CD4-positive, alpha-beta T cell treated with Interleukin-4 for 4 hours (primary cell): Measurements from ENCODE around the gene CPED1.
"Not testable (repeated sequence)": the region's sequence is repeated elsewhere in the genome, so short reads cannot be mapped to it uniquely, and the experiment has no call there.

Source experiments
- DNase-seq: peaks from one replicate; pipeline ENCODE4 v3.0.0-alpha.2; 2020

Gene CPED1

DNA sequence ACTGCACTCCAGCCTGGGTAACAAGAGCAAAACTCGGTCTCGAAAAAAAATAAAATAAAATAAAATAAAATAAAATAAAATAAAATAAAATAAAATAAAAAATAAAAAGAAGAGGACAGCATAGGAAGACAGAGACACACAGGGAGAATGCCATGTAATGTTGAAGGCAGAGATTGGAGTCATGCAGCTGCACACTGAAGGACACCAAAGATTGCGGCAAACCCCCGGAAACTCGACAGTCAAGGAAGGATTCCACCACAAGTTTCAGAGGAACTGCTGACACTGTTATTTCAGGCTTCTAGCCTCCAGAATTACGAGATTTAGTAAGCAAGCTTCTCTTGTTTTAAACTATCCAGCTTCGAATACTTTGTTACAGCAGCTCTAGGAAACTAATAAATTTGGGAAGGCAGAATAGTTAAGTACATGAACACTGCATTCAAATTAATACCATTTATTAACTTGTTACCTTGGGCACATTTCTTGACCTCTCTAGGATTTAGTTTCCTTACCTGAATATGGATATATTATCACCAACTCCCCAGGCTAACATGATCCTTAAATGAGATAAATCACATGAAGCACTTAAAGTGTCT, 9.5 kb downstream of the CPED1 start:
- DNase-seq, result no peak

DNA sequence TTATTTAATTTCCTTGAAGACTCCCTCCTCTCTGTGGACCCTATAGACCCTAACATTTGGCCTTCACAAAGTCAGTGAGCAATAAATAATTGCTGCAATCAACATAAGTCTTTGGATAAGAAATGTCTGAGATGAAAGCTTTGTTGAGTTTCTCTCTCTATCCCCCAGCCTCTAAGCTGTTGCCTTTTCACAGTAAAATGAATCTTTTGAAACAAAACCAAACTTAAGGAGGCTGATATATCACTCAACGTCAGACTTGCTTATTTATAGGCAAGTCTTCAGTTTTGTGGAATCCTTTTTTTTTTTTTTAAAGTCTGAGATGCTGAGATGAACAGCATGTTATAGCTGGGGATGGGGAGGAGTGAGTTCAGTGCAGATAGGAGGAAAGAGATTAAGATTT, 10.0 kb downstream of the CPED1 start:
- DNase-seq, result no peak

DNA sequence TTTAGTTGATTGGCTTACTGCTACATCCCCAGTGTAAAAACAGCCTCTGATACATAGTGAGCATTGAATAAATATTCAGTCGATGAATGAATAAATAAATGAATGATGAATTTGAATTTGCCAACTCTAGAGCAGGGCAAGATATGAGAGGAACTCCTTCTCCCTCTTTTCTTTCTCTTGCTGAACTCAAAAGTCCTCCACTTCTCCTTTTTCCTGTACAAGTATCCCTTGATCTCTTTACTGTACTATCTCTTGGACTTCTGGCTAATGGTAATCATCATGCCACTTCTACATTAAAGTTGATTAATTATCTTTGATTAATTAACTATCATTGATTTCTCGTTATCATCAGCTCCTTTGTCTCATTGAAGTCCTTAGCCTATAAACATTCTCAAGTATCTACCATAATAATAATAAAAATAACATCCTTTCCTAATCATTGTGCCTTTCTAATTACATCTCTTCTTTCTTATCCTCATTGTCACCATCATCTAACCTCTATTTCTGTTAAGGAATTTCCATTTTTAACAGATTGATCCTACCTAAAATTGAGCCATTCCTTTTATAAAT, 10.6 kb downstream of the CPED1 start:
- DNase-seq, result no peak

DNA sequence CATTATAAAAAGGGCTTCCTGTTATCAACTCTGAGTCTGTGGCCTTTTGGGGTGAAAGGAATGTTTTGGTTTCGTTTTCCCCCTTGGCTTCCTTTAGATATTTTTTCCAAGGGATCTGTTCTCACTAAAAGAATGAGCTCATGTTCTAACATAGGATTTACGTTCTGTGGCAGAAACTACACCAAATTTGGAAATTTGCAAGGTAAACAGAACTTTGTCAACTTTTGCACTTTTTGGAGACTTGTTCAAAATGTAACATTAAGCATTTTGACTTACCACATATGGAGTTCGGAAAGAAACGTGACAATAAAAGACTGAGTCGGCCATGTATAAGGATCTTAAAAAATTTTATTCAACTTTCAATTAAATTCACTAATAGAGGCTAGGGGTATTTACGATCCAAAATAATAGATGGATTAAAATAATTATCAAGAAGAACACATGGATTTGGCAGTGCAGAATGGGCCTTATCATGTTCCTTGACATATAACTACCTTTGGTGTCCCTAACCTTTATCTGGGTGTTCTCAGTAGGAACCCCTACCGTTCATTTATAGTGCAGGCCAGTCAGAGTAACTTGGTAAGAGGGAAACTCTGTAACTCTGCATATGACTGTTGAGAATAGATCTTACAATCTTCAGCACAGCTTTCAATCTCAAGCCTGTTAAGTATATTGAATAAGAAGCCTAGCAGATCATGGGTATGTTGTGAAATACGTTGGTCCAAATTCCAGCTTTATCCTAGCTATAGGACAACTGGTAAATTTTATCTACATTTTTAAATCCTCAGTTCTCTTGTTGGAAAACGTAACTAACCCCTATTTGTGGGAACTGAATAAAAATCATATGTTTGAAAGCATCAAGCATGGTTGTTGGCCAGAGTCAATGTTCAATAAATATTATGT, 11.8 kb downstream of the CPED1 start:
- no peak for DNase-seq

DNA sequence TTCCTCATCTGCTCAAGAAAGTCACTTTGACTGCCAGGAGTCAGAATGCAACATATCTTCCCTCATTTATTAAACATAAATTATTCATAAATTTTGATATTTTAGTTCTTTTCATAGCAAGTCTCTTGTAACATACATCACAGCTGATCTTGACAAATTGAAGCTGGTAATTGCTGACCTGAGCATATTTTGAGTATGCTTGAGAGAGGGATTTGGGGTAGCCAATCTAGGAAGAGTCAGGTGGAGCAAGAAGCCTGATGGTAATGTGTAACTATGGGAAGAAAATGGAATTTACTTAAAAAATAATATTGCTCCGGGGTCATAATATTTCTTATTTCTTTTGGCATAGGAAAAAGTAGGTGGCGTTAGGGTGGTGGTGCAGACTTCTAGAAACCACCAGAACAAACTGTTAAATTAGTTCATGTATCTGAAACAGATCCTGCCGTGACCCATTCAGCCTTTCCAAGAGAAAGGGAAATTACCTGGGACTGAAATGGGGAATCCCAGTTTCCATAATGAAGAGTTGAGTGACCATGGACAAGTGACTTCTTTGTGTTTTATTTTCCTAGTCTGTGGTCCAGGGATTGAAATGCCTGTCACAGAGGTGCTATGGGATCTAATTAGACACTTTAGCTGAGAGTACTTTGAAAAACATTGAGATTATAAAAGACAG, 12.9 kb downstream of the CPED1 start:
- no peak for DNase-seq

DNA sequence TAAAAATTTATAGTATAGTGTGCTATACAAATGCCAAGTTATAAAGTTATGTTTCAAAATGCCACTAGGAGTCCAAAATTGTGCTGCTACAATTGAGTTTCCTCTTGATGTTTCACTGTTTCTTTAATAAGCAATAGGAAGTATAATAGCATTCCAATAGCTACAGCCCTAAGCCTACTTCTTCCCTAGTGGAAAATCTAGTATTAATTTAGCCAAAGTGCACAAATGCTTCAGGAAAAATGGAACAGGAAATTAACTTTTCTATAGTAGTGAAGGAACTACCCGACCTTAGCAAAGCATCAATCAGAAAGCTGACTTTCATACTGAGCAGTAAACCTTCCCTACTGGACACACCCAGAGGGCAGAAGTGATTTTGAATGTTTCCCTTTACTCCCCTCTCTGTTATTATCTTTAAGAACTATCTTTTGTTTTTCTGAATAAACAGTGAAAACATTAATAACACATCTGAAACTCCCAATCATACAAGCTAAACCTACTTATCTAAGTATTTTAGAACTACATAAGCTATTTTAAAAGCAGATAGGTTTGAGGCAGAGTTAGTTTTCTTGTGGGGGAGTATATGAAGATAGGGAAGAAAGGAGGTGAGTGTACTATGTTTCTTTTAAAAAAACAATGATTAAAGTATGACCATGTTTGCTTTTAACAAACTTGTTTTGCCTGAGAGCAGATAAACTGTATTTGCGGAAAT, 13.7 kb downstream of the CPED1 start:
- DNase-seq, result no peak

DNA sequence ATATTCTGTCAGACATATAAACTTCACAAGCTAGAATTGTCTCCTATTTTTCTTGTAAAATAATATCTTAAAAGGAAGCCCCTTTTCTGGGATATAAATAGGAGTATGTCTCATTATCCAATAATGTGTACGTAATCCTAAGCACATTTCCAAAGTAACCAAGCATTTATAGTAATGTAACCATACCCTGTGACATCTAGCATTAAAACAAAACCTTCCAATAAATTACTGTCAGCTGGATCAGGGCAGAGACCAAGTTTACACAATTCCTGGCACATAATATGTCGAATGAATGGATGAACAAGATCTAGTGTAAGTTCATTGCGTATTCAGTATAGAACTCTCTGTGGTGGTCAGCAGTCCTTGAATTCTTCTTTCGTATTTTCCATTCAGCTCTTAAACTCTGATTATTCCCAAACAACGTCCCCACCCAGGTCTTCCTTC, 14.3 kb downstream of the CPED1 start:
- DNase-seq, result no peak

DNA sequence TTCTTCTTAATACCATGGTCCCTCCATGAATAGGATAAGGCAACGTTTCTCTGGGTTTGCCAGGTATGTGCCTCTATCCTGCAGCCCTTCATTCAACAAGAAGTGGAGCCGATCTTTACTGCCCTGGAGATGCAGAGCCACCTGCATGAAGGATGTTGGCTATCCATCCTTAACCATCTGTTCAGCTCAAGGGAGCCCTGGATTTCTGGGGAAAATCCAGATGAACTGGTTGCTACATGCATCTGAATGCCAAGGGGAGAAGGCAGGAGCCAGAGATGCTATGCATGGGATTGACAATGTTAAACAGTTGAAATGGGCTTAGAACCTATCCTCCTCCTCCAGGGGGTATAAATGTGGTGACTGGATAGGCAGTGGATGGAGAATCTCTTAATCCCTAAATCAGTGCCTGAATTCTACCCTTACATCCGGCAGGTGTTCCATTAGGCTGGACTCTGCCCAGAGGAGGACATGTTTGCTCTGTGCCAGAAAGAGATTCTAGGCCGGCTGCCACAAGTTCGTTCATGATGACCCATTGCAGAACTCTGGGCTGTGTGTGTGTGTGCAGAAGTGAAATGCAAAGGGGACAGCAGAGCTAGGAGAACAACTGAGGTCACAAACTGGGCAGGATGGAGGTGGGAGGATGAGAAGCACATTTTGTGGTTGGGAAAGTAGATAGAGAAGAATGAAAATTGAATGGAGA, 15.6 kb downstream of the CPED1 start:
- DNase-seq, result no peak

DNA sequence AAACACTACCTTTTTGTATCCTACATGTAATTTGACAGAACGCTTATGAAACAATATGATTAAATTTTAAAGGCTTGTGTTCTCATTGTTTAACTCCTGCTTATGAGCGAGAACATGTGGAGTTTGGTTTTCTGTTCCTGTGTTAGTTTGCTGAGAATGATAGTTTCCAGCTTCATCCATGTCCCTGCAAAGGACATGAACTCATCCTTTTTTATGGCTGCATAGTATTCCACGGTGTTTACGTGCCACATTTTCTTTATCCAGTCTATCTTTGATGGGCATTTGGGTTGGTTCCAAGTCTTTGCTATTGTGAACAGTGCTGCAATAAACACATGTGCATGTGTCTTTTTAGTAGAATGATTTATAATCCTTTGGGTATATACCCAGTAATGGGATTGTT, 16.5 kb downstream of the CPED1 start:
- not testable (repeated sequence) for DNase-seq

DNA sequence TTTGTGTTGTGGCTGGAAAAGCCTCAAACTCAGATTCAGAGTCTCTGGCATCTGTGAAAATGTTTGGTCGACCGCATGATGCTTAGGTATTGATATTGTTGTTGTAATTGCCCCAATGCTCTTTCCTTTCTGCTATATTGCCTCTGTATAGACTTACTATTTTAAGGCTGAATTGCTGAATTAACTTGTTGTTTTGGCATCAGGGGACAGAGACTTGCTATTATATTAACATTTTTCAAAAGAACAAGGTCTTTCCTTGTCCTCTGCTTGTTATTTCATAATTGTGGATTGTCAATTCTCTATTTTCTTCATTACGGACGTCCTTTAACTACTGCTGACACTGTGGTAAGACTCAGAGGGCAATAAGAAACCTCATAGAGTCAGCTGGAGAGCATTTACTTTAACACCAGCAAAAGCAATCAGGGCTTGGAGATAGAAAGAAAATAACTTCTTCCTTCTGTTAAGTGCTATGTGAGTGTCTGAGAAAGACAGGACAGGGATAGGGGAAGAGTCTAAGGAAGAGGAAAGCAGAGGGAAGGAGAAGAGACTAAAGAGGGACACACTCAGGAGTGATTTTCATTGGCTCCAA, 17.6 kb downstream of the CPED1 start:
- no peak for DNase-seq

DNA sequence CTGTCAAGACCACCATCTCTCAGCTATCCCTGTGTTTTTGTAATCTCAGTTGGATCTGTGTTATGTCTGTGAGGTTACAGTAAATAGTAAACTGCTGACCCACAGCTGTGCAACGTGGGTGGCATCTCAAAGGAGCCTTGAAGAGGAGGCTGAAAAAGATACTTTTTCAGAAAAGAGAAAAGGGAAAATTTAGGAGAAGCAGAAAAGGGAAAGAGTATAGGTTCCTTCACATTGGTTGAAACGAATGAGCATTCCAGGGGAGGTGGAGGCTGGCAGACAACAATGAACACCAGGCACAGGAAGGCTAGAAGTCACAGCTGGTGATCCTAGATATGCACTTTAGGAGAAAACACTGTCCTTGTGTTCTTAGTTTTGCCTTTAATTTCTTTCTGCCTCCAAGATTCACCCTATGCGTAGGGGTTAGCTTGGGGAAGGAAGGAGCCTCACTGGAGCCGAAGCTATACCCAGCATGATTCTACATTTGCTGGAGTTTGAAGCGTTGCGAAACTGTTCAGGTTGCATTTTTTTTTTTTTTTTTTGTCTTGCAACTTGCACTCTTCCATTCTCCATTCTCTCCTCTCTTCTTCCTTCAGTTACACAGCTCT, 18.3 kb downstream of the CPED1 start:
- no peak for DNase-seq

DNA sequence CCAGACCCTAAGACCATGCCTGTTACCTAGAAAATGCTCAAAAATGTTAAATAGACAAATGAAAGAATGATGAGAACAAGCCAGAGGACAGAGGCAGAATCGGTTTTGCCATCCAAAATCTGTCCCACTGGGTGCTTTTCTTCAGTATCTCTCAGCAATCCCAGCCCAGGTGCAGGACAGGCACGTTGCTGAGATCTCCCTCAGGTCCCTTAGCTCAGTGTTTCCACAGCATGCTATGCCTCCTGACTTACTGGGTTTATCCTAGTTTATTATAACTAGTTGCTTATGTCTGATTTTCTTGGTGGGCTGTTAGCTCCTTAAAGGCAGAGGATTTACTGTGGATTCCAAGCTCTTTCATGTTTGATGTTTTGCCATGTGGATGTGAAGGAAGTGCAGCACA, 20.3 kb downstream of the CPED1 start:
- DNase-seq, result no peak

DNA sequence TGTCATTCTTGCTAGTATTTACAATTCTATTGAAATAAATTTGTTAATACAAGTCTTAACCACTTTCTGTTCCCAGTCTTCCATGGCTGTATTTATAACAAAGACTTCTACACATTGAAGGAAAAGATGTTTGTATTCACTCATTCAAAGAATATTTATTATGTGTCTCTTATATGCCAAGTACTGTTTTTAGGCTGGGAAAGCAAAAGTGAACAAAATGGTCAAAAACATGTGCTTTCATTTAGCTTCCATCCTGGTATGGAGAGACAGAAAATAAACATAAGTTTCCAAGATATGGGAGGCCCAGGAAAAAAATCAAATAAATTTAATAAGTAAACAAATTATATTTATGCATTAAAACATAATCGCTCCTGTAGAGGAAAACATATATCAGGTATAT, 22.9 kb downstream of the CPED1 start:
- no peak for DNase-seq

DNA sequence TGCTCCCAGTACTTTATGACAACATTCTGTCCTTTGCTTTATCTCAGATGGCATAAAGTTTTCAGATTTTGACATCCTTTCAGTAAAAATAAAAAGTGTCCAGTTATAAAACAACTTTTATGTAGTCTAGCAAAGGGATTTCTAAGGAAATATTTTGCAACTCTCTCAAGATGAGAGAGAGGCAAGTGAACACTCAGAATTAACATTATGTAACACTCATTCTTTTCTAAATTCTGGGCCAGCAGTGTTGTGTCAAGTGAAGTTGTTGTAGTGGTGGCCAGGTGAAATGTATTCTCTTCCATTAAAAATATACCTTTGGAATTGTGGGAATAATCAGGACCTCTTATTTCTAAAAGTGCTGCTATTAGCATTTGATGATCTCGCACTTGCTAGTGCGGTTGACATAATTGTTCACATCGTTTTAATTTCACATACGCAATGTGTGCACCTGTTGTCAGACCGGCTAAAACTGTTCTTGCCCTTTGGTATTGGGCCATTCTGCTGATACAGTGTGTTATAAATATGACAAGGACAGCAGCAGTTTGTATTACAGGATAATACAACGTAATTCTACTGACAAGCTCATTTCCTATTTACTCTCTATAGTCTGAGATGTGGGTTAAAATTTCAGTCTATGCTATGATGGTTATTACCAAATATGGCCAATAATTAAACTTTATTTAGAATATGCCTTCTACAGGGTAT, 23.8 kb downstream of the CPED1 start:
- no peak for DNase-seq

DNA sequence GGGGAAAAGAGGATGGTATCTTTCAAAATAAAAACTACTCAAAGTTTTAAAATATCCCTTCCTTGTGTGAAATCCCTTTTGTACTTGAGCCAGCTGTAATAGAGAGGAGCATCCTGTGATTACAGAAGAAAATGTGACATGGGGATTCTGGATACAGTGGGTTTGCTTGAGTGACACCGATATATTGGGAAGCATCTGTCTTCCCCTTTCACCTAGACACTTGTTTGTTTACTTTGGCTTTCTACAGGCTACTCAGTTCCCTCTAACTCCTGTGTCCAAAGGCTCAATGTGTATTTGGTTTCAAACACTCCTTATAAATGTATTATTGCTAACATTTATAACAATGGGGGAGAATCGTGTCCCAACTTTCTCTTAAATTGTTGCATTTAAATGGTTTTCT, 24.4 kb downstream of the CPED1 start:
- no peak for DNase-seq

DNA sequence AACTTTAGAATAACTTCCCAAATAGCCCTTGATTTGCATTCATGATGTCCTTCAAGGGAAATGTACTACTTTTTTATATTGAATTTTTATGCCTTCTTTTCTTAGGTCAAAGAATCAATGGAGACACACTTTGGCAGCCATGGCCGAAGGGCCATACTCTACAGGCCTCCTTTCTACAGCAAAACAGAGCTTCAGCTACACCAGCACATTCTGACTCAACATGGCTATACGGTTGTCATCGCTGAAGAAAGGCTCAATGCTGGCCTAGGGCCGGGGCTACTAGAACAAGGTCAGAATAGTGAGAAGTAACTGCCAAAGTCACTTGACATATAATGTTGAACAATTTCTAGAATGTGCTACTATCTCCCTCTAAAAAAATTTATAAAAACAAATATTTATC, 27.0 kb downstream of the CPED1 start:
- no peak for DNase-seq

DNA sequence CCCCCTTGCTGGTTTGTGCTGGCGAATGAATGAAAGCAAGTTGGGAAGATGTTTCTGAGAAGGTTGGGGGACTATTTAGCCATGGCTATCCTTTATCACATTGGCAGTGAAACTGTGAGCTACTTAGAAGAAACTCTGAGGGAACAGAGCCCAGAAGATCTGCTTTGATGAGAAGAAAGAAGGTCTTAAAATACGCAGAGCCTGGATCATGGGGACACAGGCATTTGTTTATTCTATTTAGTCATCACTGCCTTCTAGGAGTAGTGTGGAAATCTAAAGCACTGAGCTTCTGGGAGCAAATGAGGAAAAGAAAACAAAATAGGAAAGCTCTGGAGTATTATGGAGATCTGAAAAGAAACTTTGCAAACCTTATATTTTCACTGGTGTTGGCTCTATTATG, 28.5 kb downstream of the CPED1 start:
- DNase-seq, result no peak

DNA sequence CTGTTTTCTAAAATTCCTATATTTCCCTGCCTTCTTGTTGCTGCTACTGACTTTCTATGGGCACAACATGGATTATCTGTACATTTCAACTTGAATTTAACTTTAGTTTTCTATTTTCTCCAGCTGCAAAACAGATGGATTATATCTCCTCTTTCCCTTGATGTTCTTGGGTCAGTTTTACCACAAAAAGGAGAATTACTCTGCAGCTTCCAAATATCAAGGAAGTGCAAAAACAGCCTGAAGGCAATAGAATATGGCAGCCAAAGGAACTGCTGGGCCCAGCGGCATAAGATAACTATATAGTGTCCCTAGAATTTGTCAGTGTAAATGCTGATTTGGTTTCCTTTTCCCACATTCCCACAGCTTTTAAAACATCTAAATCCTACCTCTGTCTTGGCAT, 29.1 kb downstream of the CPED1 start:
- DNase-seq, result no peak

DNA sequence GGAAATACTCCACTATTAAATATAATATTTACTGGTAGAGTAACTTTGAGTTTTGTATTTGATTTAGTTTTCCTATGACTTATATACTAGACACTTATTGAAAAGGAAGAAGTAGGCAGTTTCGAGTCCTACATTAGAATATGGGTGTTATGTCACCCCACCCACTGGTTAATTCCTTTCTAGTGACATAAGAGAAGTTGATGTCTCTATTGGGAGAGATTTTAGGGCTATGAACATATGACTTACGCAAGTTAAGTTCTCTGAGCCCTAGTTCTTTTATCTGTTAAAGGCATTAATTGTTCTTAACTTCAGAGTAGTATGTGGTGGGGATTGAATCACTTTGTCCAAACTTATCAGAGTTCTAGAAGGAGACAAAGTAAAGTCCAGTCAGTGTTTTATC, 30.5 kb downstream of the CPED1 start:
- no peak for DNase-seq

DNA sequence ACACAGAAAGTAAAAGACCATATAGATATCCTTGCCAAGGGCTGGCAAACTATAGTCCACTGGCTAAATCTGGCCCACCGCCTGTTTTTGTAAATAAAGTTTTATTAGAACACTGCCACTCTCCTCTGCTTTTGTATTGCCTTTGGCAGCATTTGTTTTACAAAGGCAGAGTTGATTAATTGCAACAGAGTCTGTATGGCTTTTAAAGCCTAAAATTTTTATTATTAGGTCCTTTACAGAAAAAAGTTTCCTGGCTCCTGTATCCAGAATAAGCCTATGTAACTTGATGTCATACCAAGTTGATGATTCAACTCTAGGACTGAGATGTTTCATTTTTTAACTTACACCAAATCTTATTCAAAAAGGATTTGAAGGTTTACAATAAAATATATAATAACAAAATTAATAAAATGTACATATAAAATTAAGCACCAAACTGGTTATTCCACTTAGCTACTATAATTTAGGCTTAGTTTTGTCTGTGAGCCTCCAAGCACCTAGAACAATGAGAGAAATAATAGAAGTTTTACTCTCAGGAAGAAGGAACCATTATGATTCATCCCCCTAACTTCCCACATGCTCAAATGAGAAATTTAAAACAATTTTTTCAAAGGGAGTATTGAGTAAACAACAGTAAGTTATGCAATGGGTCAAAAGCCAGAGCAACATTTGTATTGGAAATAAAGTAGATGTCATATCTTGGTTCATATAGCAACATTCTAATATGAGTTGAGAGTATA, 31.9 kb downstream of the CPED1 start:
- no peak for DNase-seq
